ENCODE data around the gene KDM4B.
A peak's percentile ranks its signal among the peaks of the same experiment; 100 is the strongest.

Gene KDM4B

GRCh38 chr19:5165697-5166019 lies 196.7 kb downstream of the KDM4B start:
- no peak for TF ChIP-seq CTCF (IDR thresholded peaks at IDR 0.05; ENCODE audit: low read depth, low read length)
- H3K4me3 ChIP-seq (ENCODE audit: low read depth, low read length) = no peak overlapping the region

GRCh38 chr19:5166262-5166661 lies 197.3 kb downstream of the KDM4B start:
- no peak for TF ChIP-seq CTCF (IDR thresholded peaks at IDR 0.05; ENCODE audit: low read depth, low read length)
- H3K4me3 ChIP-seq (ENCODE audit: low read depth, low read length) = no peak overlapping the region

GRCh38 chr19:5170329-5170745 lies 201.4 kb downstream of the KDM4B start:
- H3K4me3 ChIP-seq (ENCODE audit: low read depth, low read length) = no peak overlapping the region
- peak; percentile 62 for TF ChIP-seq CTCF (IDR thresholded peaks at IDR 0.05; ENCODE audit: low read depth, low read length)

- TF ChIP-seq CTCF (IDR thresholded peaks at IDR 0.05; ENCODE audit: low read depth, low read length) = no peak
These were observed 202.8 kb downstream of the KDM4B start for GRCh38 chr19:5171711-5172110.

GRCh38 chr19:5172859-5173630 lies 204.1 kb downstream of the KDM4B start:
- TF ChIP-seq CTCF (IDR thresholded peaks at IDR 0.05; ENCODE audit: low read depth, low read length) = no peak
- H3K4me3 ChIP-seq (ENCODE audit: low read depth, low read length) = no peak overlapping the region

More at GRCh38 chr19:5171711-5172110, 202.8 kb downstream of the KDM4B start:
- H3K4me3 ChIP-seq (ENCODE audit: low read depth, low read length) = no peak overlapping the region

- no peak overlapping the region for H3K4me3 ChIP-seq (ENCODE audit: low read depth, low read length)
- TF ChIP-seq CTCF (IDR thresholded peaks at IDR 0.05; ENCODE audit: low read depth, low read length) = no peak
These were observed 205.1 kb downstream of the KDM4B start for GRCh38 chr19:5173993-5174392.

- no peak for TF ChIP-seq CTCF (IDR thresholded peaks at IDR 0.05; ENCODE audit: low read depth, low read length)
- no peak overlapping the region for H3K4me3 ChIP-seq (ENCODE audit: low read depth, low read length)
These were observed 209.0 kb downstream of the KDM4B start for GRCh38 chr19:5177745-5178450.

Measured in WI38 (cell line).